Fibroblast of lung (primary cell): ENCODE results near the gene WASF3. TPM values are rescaled to one million over a fixed set of nuclear protein-coding genes. Genes with fewer than 3 reads are reported as not detected.

Source experiments
- DNase-seq, 2 donors: peaks; one replicate each; pipeline versions ENCODE4 v3.0.0 to v3.0.0-alpha.2; 2010; ENCODE audit warnings: low read depth in 2 of 2
- H2AFZ ChIP-seq: 2 replicates; pipeline ENCODE4 v1.5.1; 2012; ENCODE audit warnings: low read length, control low read depth, inconsistent platforms
- H3K27ac ChIP-seq: 2 replicates; pipeline ENCODE4 v1.5.1; 2011; ENCODE audit warnings: low read length, control low read depth; ENCODE audit not compliant: insufficient read depth
- H3K27me3 ChIP-seq: 2 replicates; pipeline ENCODE4 v1.5.1; 2011; ENCODE audit warnings: mild to moderate bottlenecking, low read length; ENCODE audit not compliant: control insufficient read depth, insufficient read depth
- H3K36me3 ChIP-seq: 2 replicates; pipeline ENCODE4 v1.5.1; 2011; ENCODE audit warnings: low read length; ENCODE audit not compliant: control insufficient read depth, insufficient read depth
- H3K4me1 ChIP-seq: 2 replicates; pipeline ENCODE4 v1.5.1; 2011; ENCODE audit warnings: low read length; ENCODE audit not compliant: control insufficient read depth, insufficient read depth; ENCODE audit errors: extremely low read depth
- H3K4me2 ChIP-seq: 2 replicates; pipeline ENCODE4 v1.5.1; 2011; ENCODE audit warnings: low read length, control low read depth; ENCODE audit not compliant: insufficient read depth; ENCODE audit errors: extremely low read depth
- H3K4me3 ChIP-seq, 4 experiments: fragments of 200-600 bp in 1 of 4; sonication (generic) in 1 of 4; replicated peaks in 1 of 4; 2 replicates each; pipeline ENCODE4 v1.5.1; 2011 to 2016; ENCODE audit warnings: low read length in 4 of 4, low read depth in 3 of 4, mild to moderate bottlenecking in 3 of 4, control low read depth in 2 of 4, inconsistent platforms in 1 of 4, mixed read lengths in 1 of 4; ENCODE audit not compliant: insufficient read depth in 1 of 4; ENCODE audit errors: control extremely low read depth in 1 of 4
- H3K79me2 ChIP-seq: 2 replicates; pipeline ENCODE4 v1.5.1; 2012; ENCODE audit warnings: mild to moderate bottlenecking, low read length, inconsistent platforms; ENCODE audit not compliant: control insufficient read depth, insufficient read depth
- H3K9ac ChIP-seq: 2 replicates; pipeline ENCODE4 v1.5.1; 2011; ENCODE audit warnings: mild to moderate bottlenecking, low read length, control low read depth; ENCODE audit not compliant: insufficient read depth
- H3K9me3 ChIP-seq: 2 replicates; pipeline ENCODE4 v1.5.1; 2012; ENCODE audit warnings: low read depth, low read length; ENCODE audit not compliant: control insufficient read depth, insufficient read depth
- H4K20me1 ChIP-seq: 2 replicates; pipeline ENCODE4 v1.5.1; 2011; ENCODE audit warnings: low read length; ENCODE audit not compliant: control insufficient read depth, insufficient read depth; ENCODE audit errors: extremely low read depth
- CTCF ChIP-seq, 2 donors: IDR thresholded peaks in 1 of 2; conservative IDR thresholded peaks in 1 of 2; 1 replicate in 1 of 2; 2 replicates in 1 of 2; pipeline ENCODE4 v1.5.1; 2011 to 2012; ENCODE audit warnings: low read length in 2 of 2, control low read depth in 1 of 2, inconsistent platforms in 1 of 2, low read depth in 1 of 2, mild to moderate bottlenecking in 1 of 2
- EZH2 ChIP-seq: IDR thresholded peaks from 2 replicates; pipeline ENCODE4 v1.5.1; 2012; ENCODE audit warnings: low read length, control low read depth, mild to moderate bottlenecking; ENCODE audit errors: missing control alignments
- polyA plus RNA-seq, 2 donors: library from polyadenylated mRNA; depleted of rRNA in 1 of 2; stranded (reverse) in 1 of 2; unstranded in 1 of 2; fragments of >200 nt; gene quantifications; 2 replicates each; pipeline ENCODE4 v1.2.1, GENCODE V29; 2011 to 2012; ENCODE audit warnings: missing spikeins in 1 of 2
- total RNA-seq: library from RNA; depleted of rRNA; stranded (reverse); fragments of >200 nt; gene quantifications from 2 replicates; pipeline ENCODE4 v1.2.1, GENCODE V29; 2014

Gene WASF3
- total and polyA plus RNA-seq, 2 donors (not counting 1 experiment from before 2014, with no cell fraction given): 18.2 to 19.5 TPM

GRCh38 chr13:26716984-26717383, 159.5 kb downstream of the WASF3 start:
- Histone ChIP-seq H2AFZ (no peak overlapping the region), H3K4me3 (no peak overlapping the region), H3K4me2 (no peak overlapping the region), H3K9ac (no peak overlapping the region), H3K79me2 (no peaks in the 10 kb centered on the region), H3K9me3 (no peaks in the 10 kb centered on the region), H3K4me1 (no peaks in the 10 kb centered on the region), H3K36me3 (no peaks in the 10 kb centered on the region), H4K20me1 (no peaks in the 10 kb centered on the region), H3K27ac (no peak overlapping the region), H3K27me3 (no peaks in the 10 kb centered on the region)
- no peak for DNase-seq
- no peak for TF ChIP-seq EZH2
- TF ChIP-seq CTCF (conservative IDR thresholded peaks at IDR 0.05 in 1 of 2, IDR thresholded peaks at IDR 0.05 in 1 of 2; ENCODE audit: low read depth in 1 of 2, low read length in 2 of 2): no peak

GRCh38 chr13:26718146-26718545, 160.7 kb downstream of the WASF3 start:
- Histone ChIP-seq H3K4me2 (no peak overlapping the region), H3K4me1 (no peaks in the 10 kb centered on the region), H3K36me3 (no peaks in the 10 kb centered on the region), H3K9me3 (no peaks in the 10 kb centered on the region), H4K20me1 (no peaks in the 10 kb centered on the region), H3K79me2 (no peaks in the 10 kb centered on the region), H3K4me3 (no peak overlapping the region), H3K27ac (no peak overlapping the region), H3K9ac (no peak overlapping the region), H2AFZ (no peak overlapping the region), H3K27me3 (no peaks in the 10 kb centered on the region)
- TF ChIP-seq EZH2 (no peak), CTCF (conservative IDR thresholded peaks at IDR 0.05 in 1 of 2, IDR thresholded peaks at IDR 0.05 in 1 of 2; ENCODE audit: low read depth in 1 of 2, low read length in 2 of 2) (no peak)
- DNase-seq: no peak

GRCh38 chr13:26718872-26719271, 161.4 kb downstream of the WASF3 start:
- H3K4me2 ChIP-seq: no peak overlapping the region
- no peaks in the 10 kb centered on the region for H3K36me3 ChIP-seq
- H3K4me1 ChIP-seq: no peaks in the 10 kb centered on the region
- H4K20me1 ChIP-seq: no peaks in the 10 kb centered on the region
- TF ChIP-seq EZH2 (no peak), CTCF (conservative IDR thresholded peaks at IDR 0.05 in 1 of 2, IDR thresholded peaks at IDR 0.05 in 1 of 2; ENCODE audit: low read depth in 1 of 2, low read length in 2 of 2) (no peak)
- H3K27me3 ChIP-seq: no peaks in the 10 kb centered on the region
- no peak overlapping the region for H3K4me3 ChIP-seq
- no peak for DNase-seq
- no peaks in the 10 kb centered on the region for H3K9me3 ChIP-seq
- no peak overlapping the region for H3K9ac ChIP-seq
- H3K79me2 ChIP-seq: no peaks in the 10 kb centered on the region
- H3K27ac ChIP-seq: no peak overlapping the region
- H2AFZ ChIP-seq: no peak overlapping the region
